ENCODE measurements around the gene AHI1.

DNA sequence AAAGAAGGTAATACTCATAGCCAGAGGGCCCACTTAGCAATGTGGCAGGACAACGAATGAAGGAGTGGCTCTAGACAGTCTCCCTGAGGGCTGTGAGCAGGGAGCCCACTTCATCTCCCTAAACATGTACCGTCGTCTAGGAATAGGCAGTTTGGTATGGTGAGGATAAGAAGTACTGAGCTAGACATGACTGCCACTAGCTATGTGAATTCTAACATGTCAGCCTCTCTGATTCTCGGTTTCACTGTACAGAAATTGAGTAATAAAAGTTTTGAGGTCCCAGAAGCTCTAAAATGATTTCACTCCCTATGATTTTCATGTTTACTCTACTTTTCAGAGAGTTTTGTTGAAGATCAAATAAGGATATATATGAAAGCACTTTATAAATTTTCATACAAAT is 107.1 kb downstream of the AHI1 start:
- TF ChIP-seq, protein P1, sequence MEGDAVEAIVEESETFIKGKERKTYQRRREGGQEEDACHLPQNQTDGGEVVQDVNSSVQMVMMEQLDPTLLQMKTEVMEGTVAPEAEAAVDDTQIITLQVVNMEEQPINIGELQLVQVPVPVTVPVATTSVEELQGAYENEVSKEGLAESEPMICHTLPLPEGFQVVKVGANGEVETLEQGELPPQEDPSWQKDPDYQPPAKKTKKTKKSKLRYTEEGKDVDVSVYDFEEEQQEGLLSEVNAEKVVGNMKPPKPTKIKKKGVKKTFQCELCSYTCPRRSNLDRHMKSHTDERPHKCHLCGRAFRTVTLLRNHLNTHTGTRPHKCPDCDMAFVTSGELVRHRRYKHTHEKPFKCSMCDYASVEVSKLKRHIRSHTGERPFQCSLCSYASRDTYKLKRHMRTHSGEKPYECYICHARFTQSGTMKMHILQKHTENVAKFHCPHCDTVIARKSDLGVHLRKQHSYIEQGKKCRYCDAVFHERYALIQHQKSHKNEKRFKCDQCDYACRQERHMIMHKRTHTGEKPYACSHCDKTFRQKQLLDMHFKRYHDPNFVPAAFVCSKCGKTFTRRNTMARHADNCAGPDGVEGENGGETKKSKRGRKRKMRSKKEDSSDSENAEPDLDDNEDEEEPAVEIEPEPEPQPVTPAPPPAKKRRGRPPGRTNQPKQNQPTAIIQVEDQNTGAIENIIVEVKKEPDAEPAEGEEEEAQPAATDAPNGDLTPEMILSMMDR (IDR thresholded peaks at IDR 0.05): no peak
- no peak for TF ChIP-seq POLR2A (IDR thresholded peaks at IDR 0.05)

Data from testis (tissue), 2 donors.